ENCODE results near the gene PRR12. TPM values are rescaled to one million over a fixed set of nuclear protein-coding genes. Genes with fewer than 3 reads are reported as not detected.
A peak's percentile ranks its signal among the peaks of the same experiment; 100 is the strongest.

Gene PRR12
- total and polyA plus RNA-seq, 9 of the 15 experiments (the other 6 are each of a cell fraction or from before 2014, with no cell fraction given), result 0.01 to 21.1 (median 0.98) TPM

DNA sequence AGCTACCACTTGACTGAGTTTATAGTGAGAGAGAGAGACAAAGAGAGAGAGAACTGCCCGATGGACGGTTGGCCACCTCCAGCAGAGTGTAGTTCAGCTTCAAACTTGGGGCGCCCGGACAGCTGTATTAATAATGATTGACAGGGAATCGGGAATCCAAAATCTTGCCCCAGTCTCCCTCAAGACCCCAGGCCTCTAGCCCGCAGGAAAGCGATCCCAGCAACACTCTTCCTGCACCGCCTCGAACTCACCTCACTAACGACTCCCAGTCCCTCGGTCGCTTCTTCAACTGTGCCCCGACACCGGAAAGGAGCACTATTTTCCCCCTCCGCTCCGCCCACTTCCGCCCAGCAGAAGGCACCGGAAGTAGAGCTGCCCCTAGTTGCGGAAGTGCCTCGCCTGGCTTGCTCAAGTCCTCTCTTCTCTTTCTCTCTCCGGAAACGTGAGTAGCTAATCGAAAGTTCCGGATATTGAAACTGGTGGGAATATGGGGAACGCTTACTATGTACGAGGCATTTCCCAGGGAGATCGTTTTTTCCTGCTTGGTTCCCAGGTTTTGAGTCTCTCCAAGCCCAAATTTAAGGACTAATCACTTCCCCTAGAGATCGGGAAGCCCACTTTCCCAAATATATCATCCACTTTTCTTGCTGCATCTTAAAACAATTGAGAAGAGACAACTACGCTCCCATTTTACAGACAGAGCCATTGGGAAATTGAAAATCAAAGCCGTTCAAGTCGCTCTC, 10.5 kb upstream of the PRR12 start, which contains the start of gene NOSIP (continued):
- TF ChIP-seq, protein P1, sequence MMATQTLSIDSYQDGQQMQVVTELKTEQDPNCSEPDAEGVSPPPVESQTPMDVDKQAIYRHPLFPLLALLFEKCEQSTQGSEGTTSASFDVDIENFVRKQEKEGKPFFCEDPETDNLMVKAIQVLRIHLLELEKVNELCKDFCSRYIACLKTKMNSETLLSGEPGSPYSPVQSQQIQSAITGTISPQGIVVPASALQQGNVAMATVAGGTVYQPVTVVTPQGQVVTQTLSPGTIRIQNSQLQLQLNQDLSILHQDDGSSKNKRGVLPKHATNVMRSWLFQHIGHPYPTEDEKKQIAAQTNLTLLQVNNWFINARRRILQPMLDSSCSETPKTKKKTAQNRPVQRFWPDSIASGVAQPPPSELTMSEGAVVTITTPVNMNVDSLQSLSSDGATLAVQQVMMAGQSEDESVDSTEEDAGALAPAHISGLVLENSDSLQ (IDR thresholded peaks at IDR 0.05), result peak; percentile 94
- TF ChIP-seq CC2D1A (IDR thresholded peaks at IDR 0.05) (no peak), RHOXF2B (CRISPR knock-in tag; conservative IDR thresholded peaks at IDR 0.05) (no peak), SMC3 (conservative IDR thresholded peaks at IDR 0.05; ENCODE audit: insufficient read depth, low read depth, low read length) (no peak), SAP30 (IDR thresholded peaks at IDR 0.05; ENCODE audit: borderline replicate concordance, insufficient read depth, low read depth, low read length, poor library complexity, severe bottlenecking) (peak; percentile 54)
- TF ChIP-seq, protein P2, sequence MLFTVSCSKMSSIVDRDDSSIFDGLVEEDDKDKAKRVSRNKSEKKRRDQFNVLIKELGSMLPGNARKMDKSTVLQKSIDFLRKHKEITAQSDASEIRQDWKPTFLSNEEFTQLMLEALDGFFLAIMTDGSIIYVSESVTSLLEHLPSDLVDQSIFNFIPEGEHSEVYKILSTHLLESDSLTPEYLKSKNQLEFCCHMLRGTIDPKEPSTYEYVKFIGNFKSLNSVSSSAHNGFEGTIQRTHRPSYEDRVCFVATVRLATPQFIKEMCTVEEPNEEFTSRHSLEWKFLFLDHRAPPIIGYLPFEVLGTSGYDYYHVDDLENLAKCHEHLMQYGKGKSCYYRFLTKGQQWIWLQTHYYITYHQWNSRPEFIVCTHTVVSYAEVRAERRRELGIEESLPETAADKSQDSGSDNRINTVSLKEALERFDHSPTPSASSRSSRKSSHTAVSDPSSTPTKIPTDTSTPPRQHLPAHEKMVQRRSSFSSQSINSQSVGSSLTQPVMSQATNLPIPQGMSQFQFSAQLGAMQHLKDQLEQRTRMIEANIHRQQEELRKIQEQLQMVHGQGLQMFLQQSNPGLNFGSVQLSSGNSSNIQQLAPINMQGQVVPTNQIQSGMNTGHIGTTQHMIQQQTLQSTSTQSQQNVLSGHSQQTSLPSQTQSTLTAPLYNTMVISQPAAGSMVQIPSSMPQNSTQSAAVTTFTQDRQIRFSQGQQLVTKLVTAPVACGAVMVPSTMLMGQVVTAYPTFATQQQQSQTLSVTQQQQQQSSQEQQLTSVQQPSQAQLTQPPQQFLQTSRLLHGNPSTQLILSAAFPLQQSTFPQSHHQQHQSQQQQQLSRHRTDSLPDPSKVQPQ (CRISPR knock-in tag; IDR thresholded peaks at IDR 0.05; ENCODE audit: borderline replicate concordance), result no peak
- TF ChIP-seq, protein P3, sequence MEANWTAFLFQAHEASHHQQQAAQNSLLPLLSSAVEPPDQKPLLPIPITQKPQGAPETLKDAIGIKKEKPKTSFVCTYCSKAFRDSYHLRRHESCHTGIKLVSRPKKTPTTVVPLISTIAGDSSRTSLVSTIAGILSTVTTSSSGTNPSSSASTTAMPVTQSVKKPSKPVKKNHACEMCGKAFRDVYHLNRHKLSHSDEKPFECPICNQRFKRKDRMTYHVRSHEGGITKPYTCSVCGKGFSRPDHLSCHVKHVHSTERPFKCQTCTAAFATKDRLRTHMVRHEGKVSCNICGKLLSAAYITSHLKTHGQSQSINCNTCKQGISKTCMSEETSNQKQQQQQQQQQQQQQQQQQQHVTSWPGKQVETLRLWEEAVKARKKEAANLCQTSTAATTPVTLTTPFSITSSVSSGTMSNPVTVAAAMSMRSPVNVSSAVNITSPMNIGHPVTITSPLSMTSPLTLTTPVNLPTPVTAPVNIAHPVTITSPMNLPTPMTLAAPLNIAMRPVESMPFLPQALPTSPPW (CRISPR knock-in tag; IDR thresholded peaks at IDR 0.05), result peak; percentile 73
- TF ChIP-seq, protein P4, sequence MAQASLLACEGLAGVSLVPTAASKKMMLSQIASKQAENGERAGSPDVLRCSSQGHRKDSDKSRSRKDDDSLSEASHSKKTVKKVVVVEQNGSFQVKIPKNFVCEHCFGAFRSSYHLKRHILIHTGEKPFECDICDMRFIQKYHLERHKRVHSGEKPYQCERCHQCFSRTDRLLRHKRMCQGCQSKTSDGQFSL (CRISPR knock-in tag; IDR thresholded peaks at IDR 0.05), result peak; percentile 18; the same call in 1 of the 2 replicates
- TF ChIP-seq, protein P4 (tag; IDR thresholded peaks at IDR 0.05), result no peak
- TF ChIP-seq, protein P5, sequence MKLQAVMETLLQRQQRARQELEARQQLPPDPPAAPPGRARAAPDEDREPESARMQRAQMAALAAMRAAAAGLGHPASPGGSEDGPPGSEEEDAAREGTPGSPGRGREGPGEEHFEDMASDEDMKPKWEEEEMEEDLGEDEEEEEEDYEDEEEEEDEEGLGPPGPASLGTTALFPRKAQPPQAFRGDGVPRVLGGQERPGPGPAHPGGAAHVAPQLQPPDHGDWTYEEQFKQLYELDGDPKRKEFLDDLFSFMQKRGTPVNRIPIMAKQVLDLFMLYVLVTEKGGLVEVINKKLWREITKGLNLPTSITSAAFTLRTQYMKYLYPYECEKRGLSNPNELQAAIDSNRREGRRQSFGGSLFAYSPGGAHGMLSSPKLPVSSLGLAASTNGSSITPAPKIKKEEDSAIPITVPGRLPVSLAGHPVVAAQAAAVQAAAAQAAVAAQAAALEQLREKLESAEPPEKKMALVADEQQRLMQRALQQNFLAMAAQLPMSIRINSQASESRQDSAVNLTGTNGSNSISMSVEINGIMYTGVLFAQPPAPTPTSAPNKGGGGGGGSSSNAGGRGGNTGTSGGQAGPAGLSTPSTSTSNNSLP (IDR thresholded peaks at IDR 0.05; ENCODE audit: borderline replicate concordance, low read depth, low read length), result no peak
- TF ChIP-seq, protein P6, sequence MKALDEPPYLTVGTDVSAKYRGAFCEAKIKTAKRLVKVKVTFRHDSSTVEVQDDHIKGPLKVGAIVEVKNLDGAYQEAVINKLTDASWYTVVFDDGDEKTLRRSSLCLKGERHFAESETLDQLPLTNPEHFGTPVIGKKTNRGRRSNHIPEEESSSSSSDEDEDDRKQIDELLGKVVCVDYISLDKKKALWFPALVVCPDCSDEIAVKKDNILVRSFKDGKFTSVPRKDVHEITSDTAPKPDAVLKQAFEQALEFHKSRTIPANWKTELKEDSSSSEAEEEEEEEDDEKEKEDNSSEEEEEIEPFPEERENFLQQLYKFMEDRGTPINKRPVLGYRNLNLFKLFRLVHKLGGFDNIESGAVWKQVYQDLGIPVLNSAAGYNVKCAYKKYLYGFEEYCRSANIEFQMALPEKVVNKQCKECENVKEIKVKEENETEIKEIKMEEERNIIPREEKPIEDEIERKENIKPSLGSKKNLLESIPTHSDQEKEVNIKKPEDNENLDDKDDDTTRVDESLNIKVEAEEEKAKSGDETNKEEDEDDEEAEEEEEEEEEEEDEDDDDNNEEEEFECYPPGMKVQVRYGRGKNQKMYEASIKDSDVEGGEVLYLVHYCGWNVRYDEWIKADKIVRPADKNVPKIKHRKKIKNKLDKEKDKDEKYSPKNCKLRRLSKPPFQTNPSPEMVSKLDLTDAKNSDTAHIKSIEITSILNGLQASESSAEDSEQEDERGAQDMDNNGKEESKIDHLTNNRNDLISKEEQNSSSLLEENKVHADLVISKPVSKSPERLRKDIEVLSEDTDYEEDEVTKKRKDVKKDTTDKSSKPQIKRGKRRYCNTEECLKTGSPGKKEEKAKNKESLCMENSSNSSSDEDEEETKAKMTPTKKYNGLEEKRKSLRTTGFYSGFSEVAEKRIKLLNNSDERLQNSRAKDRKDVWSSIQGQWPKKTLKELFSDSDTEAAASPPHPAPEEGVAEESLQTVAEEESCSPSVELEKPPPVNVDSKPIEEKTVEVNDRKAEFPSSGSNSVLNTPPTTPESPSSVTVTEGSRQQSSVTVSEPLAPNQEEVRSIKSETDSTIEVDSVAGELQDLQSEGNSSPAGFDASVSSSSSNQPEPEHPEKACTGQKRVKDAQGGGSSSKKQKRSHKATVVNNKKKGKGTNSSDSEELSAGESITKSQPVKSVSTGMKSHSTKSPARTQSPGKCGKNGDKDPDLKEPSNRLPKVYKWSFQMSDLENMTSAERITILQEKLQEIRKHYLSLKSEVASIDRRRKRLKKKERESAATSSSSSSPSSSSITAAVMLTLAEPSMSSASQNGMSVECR (CRISPR knock-in tag; IDR thresholded peaks at IDR 0.05), result peak; percentile 79

All from K562 (cell line).